Esophagus muscularis mucosa (tissue), 4 donors: ENCODE measurements around the gene NOP56. TPM values are rescaled to one million over a fixed set of nuclear protein-coding genes. Genes with fewer than 3 reads are reported as not detected.
"Not testable (repeated sequence)": the region's sequence is repeated elsewhere in the genome, so short reads cannot be mapped to it uniquely, and the experiment has no call there.

Experiments used
- DNase-seq: peaks from one replicate; pipeline ENCODE4 v3.0.0-alpha.2; 2017; ENCODE audit errors: extremely low spot score
- H3K27ac ChIP-seq, 4 donors: fragments of 200-600 bp; sonication (generic); replicated peaks in 1 of 4; 1 replicate in 3 of 4; 2 replicates in 1 of 4; pipeline ENCODE4 v1.5.1; 2016 to 2019; ENCODE audit warnings: mild to moderate bottlenecking in 1 of 4
- H3K27me3 ChIP-seq, 4 donors: fragments of 200-600 bp; sonication (generic); one replicate each; pipeline versions ENCODE4 v1.5.1 to v1.6.0; 2016 to 2019
- H3K36me3 ChIP-seq, 4 donors: fragments of 200-600 bp; sonication (generic); one replicate each; pipeline ENCODE4 v1.5.1; 2016 to 2019
- H3K4me1 ChIP-seq, 4 donors: fragments of 200-600 bp; sonication (generic); one replicate each; pipeline ENCODE4 v1.5.1; 2016 to 2019
- H3K4me3 ChIP-seq, 4 donors: fragments of 200-600 bp; sonication (generic); 1 replicate in 2 of 4; 2 replicates in 2 of 4; pipeline ENCODE4 v1.5.1; 2016 to 2019; ENCODE audit warnings: mild to moderate bottlenecking in 4 of 4, moderate library complexity in 1 of 4
- H3K9me3 ChIP-seq, 4 donors: fragments of 200-600 bp; sonication (generic); 1 replicate in 3 of 4; 2 replicates in 1 of 4; pipeline ENCODE4 v1.5.1; 2016 to 2019
- EP300 ChIP-seq: sonication (generic); formaldehyde crosslinking; IDR thresholded peaks from one replicate; pipeline ENCODE4 v1.6.1; 2017; ENCODE audit warnings: antibody characterized with exemption
- POLR2A ChIP-seq: fragments of 450-650 bp; IDR thresholded peaks from one replicate; pipeline ENCODE4 v1.6.1; 2017; ENCODE audit warnings: antibody characterized with exemption, moderate library complexity, mild to moderate bottlenecking, low read depth
- POLR2AphosphoS5 ChIP-seq, 2 donors: sonication (generic); formaldehyde crosslinking; IDR thresholded peaks; one replicate each; pipeline ENCODE4 v1.6.1; 2017; ENCODE audit warnings: antibody characterized with exemption in 2 of 2
- WGBS: methylation state at CpG from one replicate; pipeline ENCODE4 v1.1.5; 2018; 5-methylcytosine and 5-hydroxymethylcytosine counted together
- intact Hi-C: fragments of 100-400 bp; cut with DNase I; formaldehyde crosslinking; loops from one replicate; pipeline ENCODE4 v1.15.1; 2023
- total RNA-seq, 4 donors: library from RNA; depleted of rRNA; stranded (reverse); fragments of >200 nt; gene quantifications; one replicate each; pipeline versions ENCODE4 v1.1.0 to v1.2.1, GENCODE V29; 2016
- TF ChIP-seq, protein P1 (sequence below), 3 experiments: fragments of 200-600 bp in 2 of 3; fragments of 450-650 bp in 1 of 3; sonication (generic) in 2 of 3; IDR thresholded peaks; one replicate each; pipeline ENCODE4 v1.5.1; 2017 to 2019; ENCODE audit warnings: antibody characterized with exemption in 3 of 3, mild to moderate bottlenecking in 2 of 3, moderate library complexity in 1 of 3

NOP56 gene
- total RNA-seq, 4 donors from 2014 or later, result 31.6 to 96.4 (median 62.8) TPM

DNA sequence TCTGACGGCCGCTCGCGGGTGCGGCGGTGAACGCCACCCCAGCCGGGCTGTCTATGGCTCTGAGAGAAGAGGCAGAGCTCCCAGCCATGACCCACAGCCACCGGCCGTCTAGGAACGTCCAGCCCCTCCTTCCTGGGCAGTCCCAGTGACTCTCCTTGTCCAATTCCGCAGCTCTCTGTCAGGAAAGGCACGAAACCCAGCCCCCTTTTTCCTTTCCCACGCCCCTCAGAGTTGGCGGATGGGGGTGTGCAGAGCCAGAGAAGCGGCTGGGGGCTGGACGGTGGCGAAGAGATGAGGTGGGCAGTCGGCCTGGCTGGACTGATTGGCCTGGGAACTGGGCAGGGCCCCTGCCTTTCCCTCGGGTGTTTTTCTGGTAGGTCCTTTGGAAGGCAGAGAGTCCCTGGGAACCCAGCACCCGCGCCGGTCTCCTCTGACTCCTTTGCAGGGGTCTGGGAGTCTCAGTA lies 41.6 kb downstream of the NOP56 start:
- DNase-seq, result no peak
- peak overlapping the region in 1 of 4 donors; percentile 75 for H3K27ac ChIP-seq

DNA sequence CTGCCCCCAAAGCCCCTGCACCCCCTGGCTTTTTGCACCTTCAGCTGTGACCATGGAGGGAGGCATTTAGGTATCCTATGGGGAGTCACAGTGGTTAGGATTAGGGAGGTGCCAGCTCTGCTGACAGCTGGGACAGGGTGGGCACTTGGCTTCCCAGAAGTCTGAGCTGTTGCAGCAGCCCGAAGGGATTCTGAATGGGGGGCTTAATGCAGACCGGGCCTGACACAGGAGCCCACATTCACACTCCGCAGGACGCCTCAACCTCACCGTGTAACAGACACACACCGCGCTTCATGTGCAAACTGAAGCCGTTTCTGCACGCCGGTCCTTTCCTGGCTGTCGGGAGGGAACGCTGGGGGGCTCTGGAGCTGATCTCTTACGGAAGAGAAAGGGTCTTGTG lies 42.1 kb downstream of the NOP56 start:
- H3K36me3 ChIP-seq, result peaks cover 0 to 4% (median 0%) of the 10 kb centered on the region in 4 donors
- H3K9me3 ChIP-seq, result no peaks in the 10 kb centered on the region
- peaks cover 0 to 12% (median 0%) of the 10 kb centered on the region in 4 donors for H3K27me3 ChIP-seq
- WGBS, result 72% methylated on average over 13 of the region's 13 CpGs
- intact Hi-C loops, result loop anchor here (5.0 to 10.0 kb wide), 2 partner anchors 58 to 150 kb away; partner anchors contain the start of genes PCED1A and VPS16
- H3K4me1 ChIP-seq, result peaks cover 8 to 27% (median 25%) of the 10 kb centered on the region in 4 donors
- DNase-seq, result no peak
- H3K4me3 ChIP-seq, result no peak overlapping the region
- H3K27ac ChIP-seq, result no peak overlapping the region
- no peak for TF ChIP-seq EP300

More for the DNA sequence above, 41.6 kb downstream of the NOP56 start:
- Histone ChIP-seq H3K36me3 (peaks cover 0 to 4% (median 0%) of the 10 kb centered on the region in 4 donors), H3K27me3 (peaks cover 0 to 12% (median 0%) of the 10 kb centered on the region in 4 donors), H3K4me3 (peak overlapping the region; percentile 70 to 82 (median 70)), H3K9me3 (no peaks in the 10 kb centered on the region), H3K4me1 (peaks cover 8 to 27% (median 25%) of the 10 kb centered on the region in 4 donors)
- WGBS, result 59% methylated on average over 12 of the region's 23 CpGs
- intact Hi-C loops, result loop anchor here (5.0 to 10.0 kb wide), 2 partner anchors 58 to 151 kb away; partner anchors contain the start of genes PCED1A and VPS16
- TF ChIP-seq EP300, result no peak
- TF ChIP-seq POLR2AphosphoS5 (IDR thresholded peaks at IDR 0.05), result no peak
- TF ChIP-seq, protein P1, sequence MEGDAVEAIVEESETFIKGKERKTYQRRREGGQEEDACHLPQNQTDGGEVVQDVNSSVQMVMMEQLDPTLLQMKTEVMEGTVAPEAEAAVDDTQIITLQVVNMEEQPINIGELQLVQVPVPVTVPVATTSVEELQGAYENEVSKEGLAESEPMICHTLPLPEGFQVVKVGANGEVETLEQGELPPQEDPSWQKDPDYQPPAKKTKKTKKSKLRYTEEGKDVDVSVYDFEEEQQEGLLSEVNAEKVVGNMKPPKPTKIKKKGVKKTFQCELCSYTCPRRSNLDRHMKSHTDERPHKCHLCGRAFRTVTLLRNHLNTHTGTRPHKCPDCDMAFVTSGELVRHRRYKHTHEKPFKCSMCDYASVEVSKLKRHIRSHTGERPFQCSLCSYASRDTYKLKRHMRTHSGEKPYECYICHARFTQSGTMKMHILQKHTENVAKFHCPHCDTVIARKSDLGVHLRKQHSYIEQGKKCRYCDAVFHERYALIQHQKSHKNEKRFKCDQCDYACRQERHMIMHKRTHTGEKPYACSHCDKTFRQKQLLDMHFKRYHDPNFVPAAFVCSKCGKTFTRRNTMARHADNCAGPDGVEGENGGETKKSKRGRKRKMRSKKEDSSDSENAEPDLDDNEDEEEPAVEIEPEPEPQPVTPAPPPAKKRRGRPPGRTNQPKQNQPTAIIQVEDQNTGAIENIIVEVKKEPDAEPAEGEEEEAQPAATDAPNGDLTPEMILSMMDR (IDR thresholded peaks at IDR 0.05), result no peak

DNA sequence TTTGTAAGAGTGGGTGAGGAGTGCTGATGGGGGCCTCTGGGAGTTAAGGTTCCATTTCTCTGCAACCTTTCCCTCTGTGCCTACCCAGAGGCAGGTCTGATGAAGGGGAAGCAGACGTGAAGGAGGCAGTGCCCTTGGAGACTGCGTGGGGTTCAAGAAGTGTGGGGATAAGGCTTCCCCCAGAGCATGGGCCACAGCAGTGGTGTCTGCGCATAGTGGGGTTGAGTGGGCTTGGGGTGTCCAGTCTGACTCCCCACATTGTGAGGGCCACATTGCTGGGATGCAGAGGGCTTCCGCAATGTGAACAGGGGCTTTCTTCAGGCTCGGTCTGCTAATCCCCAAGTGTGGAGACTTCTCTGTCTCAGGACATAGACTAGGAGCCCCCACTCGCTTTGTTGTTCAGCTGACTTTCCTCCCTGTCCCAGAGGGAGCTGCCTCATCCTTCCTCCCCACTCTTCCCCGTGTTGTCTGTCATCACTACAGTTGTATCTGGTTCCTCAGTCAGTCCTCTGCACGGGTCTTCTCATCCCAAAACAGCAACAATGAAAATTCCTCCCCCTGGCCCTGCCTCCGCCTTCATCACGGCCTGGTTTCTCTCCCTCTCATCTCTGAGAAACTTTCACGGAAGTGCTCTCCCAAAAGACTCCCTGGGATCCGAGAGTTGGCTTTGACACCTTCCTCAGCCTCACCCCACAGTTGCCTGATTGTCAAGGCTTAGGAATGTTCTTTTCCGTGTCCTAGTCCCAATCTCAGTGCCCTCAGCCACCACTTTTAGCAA lies 43.0 kb downstream of the NOP56 start:
- intact Hi-C loops, result loop anchor here (10.0 kb wide), 1 partner anchor 149 kb away; the partner anchor contains the start of genes PCED1A and VPS16
- Histone ChIP-seq H3K9me3 (no peaks in the 10 kb centered on the region), H3K4me3 (no peak overlapping the region), H3K27ac (no peak overlapping the region), H3K27me3 (peaks cover 0 to 12% (median 0%) of the 10 kb centered on the region in 4 donors), H3K4me1 (peaks cover 8 to 27% (median 25%) of the 10 kb centered on the region in 4 donors), H3K36me3 (peaks cover 0 to under 1% (median 0%) of the 10 kb centered on the region in 4 donors)
- no peak for DNase-seq
- TF ChIP-seq EP300 (no peak), POLR2A (no peak), POLR2AphosphoS5 (IDR thresholded peaks at IDR 0.05) (no peak)
- TF ChIP-seq, protein P1 (IDR thresholded peaks at IDR 0.05), result no peak
- 82% methylated on average over 11 of the region's 13 CpGs for WGBS

DNA sequence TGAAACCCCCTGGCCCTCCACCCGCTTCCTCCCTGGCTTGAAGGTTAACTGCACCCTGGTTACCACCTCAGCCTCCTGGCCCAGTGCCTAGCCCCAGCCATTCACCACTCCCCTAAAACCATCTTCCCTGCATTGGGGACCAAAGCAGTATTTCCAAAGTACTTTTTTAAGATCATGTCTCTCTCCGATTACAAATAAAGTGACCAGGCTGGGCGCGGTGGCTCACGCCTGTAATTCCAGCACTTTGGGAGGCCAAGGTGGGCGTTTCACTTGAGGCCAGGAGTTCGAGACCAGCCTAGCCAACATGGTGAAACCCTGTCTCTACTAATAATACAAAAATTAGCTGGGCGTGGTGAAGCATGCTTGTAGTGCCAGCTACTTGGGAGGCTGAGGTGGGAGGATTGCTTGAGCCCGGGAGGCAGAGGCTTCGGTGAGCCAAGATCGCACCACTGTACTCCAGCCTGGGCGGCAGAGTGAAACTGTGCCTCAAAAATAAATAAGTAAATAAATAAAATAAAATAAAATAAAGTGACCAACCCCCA lies 43.6 kb downstream of the NOP56 start:
- not testable (repeated sequence) for H3K4me3 ChIP-seq, DNase-seq, H3K9me3 ChIP-seq, H3K36me3 ChIP-seq, H3K27ac ChIP-seq
- peaks cover 8 to 27% (median 25%) of the 10 kb centered on the region in 4 donors for H3K4me1 ChIP-seq
- intact Hi-C loops, result loop anchor here (10.0 kb wide), 1 partner anchor 149 kb away; the partner anchor contains the start of genes PCED1A and VPS16
- 92% methylated on average over 12 of the region's 12 CpGs for WGBS
- peaks cover 0 to 12% (median 0%) of the 10 kb centered on the region in 4 donors for H3K27me3 ChIP-seq

DNA sequence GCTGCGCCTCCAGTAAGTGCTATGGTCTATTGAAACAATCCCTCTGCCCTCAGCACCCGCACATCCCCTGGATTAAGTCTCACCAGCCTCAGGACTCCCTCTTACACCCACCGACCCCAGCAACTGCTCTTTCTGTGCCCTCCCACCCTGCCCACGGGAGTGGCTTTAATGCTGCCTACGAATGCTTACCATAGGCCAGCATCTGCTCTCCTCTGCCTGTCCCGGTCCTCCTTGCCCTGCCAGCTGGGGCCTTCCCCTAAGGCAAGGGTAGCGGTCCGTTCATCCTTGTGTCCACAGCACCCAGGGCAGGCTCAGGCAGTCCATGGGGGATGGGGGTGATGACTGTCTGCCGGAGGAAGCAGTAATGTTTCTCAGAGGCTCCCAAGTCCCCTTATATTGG lies 44.2 kb downstream of the NOP56 start:
- no peaks in the 10 kb centered on the region for H3K36me3 ChIP-seq
- DNase-seq, result no peak
- peaks cover 8 to 24% (median 21%) of the 10 kb centered on the region in 4 donors for H3K4me1 ChIP-seq
- intact Hi-C loops, result loop anchor here (10.0 kb wide), 1 partner anchor 148 kb away; the partner anchor contains the start of genes PCED1A and VPS16
- H3K4me3 ChIP-seq, result no peak overlapping the region
- peaks cover 0 to 12% (median 0%) of the 10 kb centered on the region in 4 donors for H3K27me3 ChIP-seq
- no peaks in the 10 kb centered on the region for H3K9me3 ChIP-seq
- no peak overlapping the region for H3K27ac ChIP-seq
- 96% methylated on average over 9 of the region's 9 CpGs for WGBS
- TF ChIP-seq POLR2AphosphoS5 (IDR thresholded peaks at IDR 0.05), result no peak
- no peak for TF ChIP-seq EP300
- no peak for TF ChIP-seq POLR2A
- TF ChIP-seq, protein P1 (IDR thresholded peaks at IDR 0.05), result no peak
